Activated gamma-delta T cell (primary cell): ENCODE data around the gene CPAMD8.
A peak's percentile ranks its signal among the peaks of the same experiment; 100 is the strongest.

ENCODE experiments used
- DNase-seq: peaks from one replicate; lab custom pipeline; 2025; lab: John Stamatoyannopoulos, UW

The CPAMD8 gene

GRCh38 chr19:16920816-16921529 is 105.6 kb downstream of the CPAMD8 start:
- no peak for DNase-seq

GRCh38 chr19:16919496-16919895 is 107.1 kb downstream of the CPAMD8 start:
- DNase-seq, result no peak

DNA sequence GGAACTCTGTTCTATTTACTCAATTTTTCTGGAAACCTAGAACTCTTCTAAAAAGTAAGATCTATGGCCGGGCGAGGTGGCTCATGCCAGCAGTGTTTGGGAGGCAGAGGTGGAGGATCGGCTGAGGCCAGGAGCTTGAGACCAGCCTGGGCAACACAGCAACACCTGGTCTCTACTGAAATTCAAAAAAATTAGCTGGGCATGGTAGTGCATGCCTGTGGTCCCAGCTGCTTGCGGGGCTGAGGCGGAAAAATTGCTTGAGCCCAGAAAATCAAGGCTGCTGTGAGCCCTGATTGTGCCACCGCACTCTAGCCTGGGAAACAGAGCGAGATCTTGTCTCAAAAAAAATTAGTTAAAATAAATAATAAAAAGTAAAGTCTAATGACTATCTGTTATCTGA is 109.2 kb downstream of the CPAMD8 start:
- DNase-seq, result no peak

GRCh38 chr19:16915734-16916133 is 110.9 kb downstream of the CPAMD8 start:
- DNase-seq, result no peak

DNA sequence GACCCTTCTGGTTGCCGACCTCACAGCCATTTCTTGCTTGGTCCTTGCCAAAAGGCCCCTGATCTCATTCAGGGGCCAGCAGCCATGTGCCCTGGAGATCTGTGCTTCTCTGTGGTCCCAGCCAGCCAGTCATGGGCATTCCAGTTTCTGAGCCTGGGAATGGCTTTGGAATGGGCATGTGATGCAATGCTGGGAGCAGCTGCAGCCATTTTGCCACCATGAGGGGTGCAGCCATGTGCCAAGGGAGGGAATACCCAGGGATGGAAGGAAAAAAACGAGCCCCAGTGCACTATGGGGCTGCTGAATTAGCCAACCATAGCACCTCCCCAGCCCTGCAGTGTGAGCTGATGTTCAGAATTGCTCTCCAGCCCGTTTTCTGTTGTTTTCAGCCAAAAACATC is 111.5 kb downstream of the CPAMD8 start:
- DNase-seq, result no peak

- no peak for DNase-seq
Observed at GRCh38 chr19:16914421-16914820, 112.2 kb downstream of the CPAMD8 start.

- no peak for DNase-seq
Observed at GRCh38 chr19:16912780-16913179, 113.8 kb downstream of the CPAMD8 start.

GRCh38 chr19:16911046-16911445 is 115.6 kb downstream of the CPAMD8 start:
- DNase-seq, result no peak

GRCh38 chr19:16908759-16909158 is 117.9 kb downstream of the CPAMD8 start:
- DNase-seq, result no peak

GRCh38 chr19:16904599-16904998 is 122.0 kb downstream of the CPAMD8 start:
- DNase-seq, result no peak

DNA sequence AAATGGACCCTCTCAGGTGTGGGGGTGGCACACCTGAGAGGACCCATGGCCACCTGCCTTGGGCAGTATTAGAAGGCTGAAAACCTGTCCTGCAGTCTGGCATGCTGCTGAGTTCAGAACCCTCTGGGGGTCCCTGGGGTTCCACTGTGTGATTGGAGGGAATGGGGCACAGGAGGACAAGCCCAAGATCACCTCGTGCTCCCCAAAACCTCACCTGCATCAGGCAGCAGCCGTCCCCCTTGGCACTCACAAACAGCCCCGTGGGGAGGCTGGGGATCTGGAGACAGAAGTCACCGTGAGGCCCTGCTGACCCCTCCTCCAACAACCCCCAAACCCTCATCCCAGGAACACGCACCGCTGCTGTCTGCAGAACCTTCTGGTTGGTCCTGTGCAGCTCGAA is 123.3 kb downstream of the CPAMD8 start:
- DNase-seq, result no peak

- DNase-seq, result no peak
Observed at GRCh38 chr19:16902545-16902944, 124.1 kb downstream of the CPAMD8 start.

DNA sequence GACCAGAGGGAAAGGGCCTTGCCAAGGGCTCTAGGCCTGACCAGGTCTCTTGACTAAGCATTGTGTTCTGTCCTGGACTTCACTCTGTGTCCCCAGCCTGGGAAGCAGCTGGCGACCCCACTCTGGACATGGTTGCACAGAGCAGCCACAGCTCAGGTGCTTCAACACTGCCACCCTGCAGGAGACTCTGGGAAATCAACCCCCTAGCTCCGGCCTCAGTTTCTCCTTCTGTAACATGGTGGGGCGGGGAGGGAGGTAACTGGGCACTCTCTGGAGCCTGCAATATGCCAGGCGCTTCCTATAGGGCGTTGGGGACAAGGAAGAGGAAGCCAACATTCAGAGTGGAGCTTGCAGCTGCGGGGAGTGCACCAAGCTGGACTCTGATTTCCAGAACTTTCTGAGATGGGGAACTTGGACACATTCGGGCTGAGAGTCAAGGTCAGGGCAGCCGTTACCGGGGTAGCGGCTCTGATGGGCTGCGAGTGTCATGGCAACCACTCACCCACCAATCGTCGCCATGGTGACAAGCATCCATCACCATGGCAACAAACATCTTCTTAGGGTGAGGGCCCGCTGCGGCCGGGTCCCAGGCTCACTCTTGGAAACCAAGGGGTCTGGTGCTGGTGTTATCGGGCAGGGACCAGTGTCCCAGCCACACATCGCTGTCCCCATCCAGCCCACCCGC is 125.0 kb downstream of the CPAMD8 start:
- no peak for DNase-seq

DNA sequence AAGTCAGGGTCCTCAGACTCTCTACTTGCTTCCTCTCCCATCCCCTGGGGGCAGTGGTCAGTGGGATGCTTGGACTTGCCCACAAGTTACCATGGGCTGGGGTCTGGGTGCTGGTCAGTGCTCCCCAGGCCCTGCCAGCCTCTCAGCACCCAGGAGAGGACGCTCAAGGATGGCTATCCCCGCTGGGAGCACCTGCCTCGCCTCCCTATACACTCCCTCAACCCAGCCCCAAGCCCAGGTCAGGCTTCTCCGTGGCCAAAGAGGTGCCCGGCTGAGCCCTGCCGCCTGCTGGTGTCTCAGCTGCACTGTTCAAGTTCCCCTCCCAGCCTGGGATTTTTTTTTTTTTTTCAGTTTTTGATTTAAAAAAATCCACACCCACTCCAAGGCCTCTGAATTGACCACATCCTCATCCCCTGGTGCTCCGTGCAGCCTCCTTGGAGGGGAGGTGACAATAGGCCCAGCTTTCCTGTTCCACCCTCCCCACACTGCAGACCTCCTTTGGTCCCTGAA is 127.0 kb downstream of the CPAMD8 start:
- no peak for DNase-seq

GRCh38 chr19:16898361-16899015 is 128.1 kb downstream of the CPAMD8 start:
- DNase-seq, result no peak

- DNase-seq, result no peak
Observed at GRCh38 chr19:16897856-16898161, 128.8 kb downstream of the CPAMD8 start.

DNA sequence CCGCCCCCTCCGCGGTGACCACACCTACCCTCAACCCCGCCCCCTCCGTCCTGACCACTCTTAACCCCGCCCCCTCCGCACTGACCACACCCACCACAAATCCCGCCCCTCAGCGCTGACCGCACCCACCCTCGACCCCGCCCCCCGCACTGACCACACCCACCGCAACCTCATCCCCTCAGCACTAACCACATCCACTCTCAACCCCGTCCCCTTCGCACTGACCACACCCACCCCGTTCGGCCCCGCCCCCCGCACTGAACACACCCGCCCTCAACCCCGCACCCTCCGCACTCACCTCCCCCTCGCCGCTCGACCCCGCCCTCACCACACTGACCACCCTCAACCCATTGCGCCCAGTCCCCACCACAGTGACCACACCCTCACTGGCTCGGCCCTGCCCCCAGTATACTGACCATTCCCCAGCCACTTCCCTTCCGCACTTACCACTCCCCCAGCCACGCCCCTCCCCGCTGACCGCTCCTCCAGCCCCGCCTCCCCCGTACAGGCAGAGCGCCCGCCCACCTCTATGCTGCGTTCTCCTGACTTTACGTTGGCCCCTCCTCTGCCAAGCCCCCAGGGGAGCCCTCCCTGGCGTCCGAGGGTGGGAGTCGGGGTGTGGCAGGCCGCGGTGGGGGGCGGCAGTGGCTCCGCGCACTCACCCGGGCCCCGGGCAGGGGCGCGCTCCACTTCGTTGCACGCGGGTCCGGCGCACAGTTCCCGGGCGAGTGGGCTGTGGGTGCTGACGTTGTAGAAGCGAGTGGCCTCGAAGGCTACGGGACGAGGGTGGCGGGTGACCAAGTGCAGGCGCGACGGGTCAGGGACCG is 129.4 kb downstream of the CPAMD8 start:
- peak; percentile 53 for DNase-seq

- DNase-seq, result no peak
Observed at GRCh38 chr19:16896146-16897028, 130.2 kb downstream of the CPAMD8 start.

DNA sequence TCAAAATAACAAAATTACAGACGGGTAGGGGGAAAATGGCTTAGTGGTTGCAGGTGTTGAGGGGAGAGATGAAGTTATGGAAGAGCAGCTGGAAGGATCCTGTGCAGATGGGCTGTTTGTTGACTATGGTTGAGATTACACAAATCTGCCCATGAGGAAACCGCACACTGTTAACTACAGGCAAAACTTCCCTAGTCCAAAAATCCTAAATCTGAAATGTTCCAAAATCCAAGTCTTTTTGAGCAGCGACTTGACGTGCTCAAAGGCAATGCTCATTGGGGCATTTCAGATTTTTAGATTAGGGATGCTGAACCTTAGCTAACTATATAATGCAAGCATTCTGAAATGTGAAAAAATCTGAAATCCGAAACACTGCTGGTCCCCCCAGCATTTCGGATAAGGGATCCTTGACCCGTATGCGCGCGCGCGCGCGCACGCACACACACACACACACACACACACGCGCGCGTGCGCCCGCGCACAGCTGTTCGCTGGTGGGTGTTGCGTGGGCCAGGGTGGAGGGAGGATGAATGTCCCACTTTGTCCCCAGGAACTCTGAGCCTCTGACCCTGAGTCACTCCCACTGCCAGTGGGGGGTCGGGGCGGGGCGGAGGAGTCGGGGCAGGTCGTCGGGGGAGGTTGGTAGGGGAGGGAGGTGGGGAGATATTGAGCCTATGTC is 131.0 kb downstream of the CPAMD8 start:
- no peak for DNase-seq

GRCh38 chr19:16894080-16894479 is 132.5 kb downstream of the CPAMD8 start:
- no peak for DNase-seq

DNA sequence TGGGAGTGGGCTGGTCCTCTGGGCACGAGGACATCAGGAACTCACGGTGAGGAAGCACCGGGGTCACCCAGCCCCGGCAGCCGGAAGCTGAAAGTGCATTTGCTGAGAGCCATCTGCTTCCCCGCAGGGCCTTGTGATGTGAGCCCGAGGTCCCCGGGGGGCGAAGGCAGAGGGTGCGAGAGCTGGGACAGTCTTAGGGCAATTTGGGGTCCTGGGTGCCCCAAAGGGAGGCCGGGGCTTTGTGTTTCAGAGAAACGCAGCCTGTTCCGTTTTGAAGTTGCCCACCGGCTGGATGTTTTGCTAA is 133.0 kb downstream of the CPAMD8 start:
- no peak for DNase-seq
